Measurements from ENCODE around the gene MAL.

MAL gene

DNA sequence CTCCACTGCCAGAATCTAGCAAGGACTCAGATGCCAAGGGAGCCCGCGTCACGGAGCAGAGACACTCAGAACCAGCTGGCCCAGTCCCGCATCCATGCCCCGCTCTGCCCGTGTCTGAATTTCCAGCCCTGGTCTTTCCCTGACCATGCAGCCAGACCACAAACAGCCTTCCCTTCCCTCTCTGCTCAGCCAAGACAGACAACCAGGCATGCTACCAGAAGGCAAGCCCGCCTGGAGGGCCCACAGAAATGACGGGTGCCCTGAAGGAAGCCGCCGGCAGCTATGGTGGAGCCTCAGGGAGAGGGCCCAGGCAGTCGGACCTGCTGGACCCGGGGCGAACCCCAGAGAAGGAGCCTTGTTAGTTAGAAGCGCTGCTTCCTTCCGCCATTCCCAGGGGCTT lies 45.1 kb upstream of the MAL start:
- Histone ChIP-seq H3K9me3 (ENCODE audit: severe bottlenecking) (no peaks in the 10 kb centered on the region), H3K4me1 (ENCODE audit: insufficient read depth, poor library complexity, severe bottlenecking) (no peaks in the 10 kb centered on the region), H3K27me3 (ENCODE audit: insufficient read depth, poor library complexity, severe bottlenecking) (peaks cover 8% of the 10 kb centered on the region), H3K27ac (ENCODE audit: poor library complexity, severe bottlenecking) (no peak overlapping the region), H3K4me3 (ENCODE audit: severe bottlenecking) (no peak overlapping the region), H3K36me3 (ENCODE audit: low read depth) (no peaks in the 10 kb centered on the region)
- DNase-seq (ENCODE audit: low spot score) (no peak), ATAC-seq (ENCODE audit: low read depth) (no peak)
- TF ChIP-seq, protein P1, sequence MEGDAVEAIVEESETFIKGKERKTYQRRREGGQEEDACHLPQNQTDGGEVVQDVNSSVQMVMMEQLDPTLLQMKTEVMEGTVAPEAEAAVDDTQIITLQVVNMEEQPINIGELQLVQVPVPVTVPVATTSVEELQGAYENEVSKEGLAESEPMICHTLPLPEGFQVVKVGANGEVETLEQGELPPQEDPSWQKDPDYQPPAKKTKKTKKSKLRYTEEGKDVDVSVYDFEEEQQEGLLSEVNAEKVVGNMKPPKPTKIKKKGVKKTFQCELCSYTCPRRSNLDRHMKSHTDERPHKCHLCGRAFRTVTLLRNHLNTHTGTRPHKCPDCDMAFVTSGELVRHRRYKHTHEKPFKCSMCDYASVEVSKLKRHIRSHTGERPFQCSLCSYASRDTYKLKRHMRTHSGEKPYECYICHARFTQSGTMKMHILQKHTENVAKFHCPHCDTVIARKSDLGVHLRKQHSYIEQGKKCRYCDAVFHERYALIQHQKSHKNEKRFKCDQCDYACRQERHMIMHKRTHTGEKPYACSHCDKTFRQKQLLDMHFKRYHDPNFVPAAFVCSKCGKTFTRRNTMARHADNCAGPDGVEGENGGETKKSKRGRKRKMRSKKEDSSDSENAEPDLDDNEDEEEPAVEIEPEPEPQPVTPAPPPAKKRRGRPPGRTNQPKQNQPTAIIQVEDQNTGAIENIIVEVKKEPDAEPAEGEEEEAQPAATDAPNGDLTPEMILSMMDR (IDR thresholded peaks at IDR 0.05; ENCODE audit: poor library complexity, severe bottlenecking): no peak

DNA sequence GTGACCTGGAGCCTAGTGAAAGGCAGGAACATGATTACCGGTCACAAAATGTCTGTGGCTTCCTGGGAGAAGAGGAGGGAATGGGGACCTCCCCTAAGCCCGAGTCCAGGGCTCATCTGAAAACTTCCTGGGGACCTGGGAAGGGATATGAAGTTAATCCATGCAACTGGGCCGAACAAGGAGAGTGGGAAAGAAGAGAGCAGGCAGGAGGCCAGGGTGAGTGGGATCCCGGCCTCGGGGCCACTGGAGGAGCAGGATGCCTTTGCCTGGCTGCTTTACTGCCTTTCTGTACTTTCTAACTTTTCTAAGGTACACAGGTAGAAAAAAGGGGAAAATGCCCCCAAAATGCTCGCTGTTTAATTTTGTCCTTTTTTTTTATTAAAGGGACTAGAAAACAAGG lies 43.4 kb upstream of the MAL start:
- DNase-seq (ENCODE audit: low spot score) (no peak), ATAC-seq (ENCODE audit: low read depth) (no peak)
- Histone ChIP-seq H3K27ac (ENCODE audit: poor library complexity, severe bottlenecking) (no peak overlapping the region), H3K4me3 (ENCODE audit: severe bottlenecking) (no peak overlapping the region), H3K9me3 (ENCODE audit: severe bottlenecking) (no peaks in the 10 kb centered on the region), H3K4me1 (ENCODE audit: insufficient read depth, poor library complexity, severe bottlenecking) (no peaks in the 10 kb centered on the region), H3K27me3 (ENCODE audit: insufficient read depth, poor library complexity, severe bottlenecking) (peaks cover 7% of the 10 kb centered on the region), H3K36me3 (ENCODE audit: low read depth) (no peaks in the 10 kb centered on the region)
- TF ChIP-seq, protein P1 (IDR thresholded peaks at IDR 0.05; ENCODE audit: poor library complexity, severe bottlenecking): no peak

DNA sequence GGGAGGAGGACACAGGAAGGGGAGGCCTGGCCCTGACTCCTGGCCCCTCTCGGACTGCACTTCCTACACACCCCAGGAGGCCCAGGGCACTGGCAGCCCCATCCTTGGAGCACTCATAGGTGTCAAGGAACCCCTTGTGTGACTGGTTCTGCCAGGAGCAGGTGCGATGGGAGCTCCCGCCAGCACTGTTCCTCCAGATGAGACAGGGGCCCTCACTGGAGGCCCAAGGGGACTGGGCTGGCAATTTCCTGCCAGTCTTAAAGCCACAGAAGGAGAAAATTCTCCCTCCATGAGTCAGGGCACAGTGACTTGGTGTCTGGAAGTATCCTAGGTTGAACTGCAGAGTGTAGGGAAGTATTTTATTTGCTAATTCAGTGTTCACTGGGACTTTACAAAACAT lies 42.8 kb upstream of the MAL start:
- no peaks in the 10 kb centered on the region for H3K9me3 ChIP-seq (ENCODE audit: severe bottlenecking)
- no peak for DNase-seq (ENCODE audit: low spot score)

DNA sequence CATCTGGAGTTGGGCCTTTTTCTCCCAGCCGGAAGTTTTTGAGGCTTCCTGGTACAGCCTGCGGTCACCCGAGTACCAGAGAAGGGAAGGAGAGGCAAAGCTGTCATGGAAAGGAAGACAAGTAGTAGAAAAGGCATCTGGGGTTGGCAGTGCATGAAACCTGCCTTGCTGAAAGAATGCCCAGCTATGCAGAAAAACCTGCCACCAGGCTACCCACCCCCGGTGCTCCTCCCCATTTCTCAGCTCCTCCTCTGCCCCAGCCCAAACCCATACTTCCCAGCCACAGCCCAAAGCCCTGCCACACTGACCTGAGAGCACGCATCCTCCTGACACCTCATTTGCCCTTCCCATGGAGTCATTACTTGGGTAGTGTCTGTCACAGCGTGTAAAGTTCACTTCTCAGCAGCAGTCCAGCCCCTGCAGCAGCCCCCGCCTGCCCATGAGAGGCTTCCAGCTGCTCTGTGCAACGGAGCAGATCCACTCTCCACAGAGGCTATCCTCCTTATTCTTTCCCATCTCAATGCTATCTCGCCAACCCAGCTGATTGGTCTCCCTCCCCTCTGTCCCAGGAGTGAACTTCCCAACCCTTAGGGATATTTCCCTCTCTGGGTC lies 40.4 kb upstream of the MAL start:
- TF ChIP-seq, protein P1 (IDR thresholded peaks at IDR 0.05; ENCODE audit: poor library complexity, severe bottlenecking): no peak
- Histone ChIP-seq H3K9me3 (ENCODE audit: severe bottlenecking) (no peaks in the 10 kb centered on the region), H3K27ac (ENCODE audit: poor library complexity, severe bottlenecking) (no peak overlapping the region), H3K27me3 (ENCODE audit: insufficient read depth, poor library complexity, severe bottlenecking) (peaks cover 18% of the 10 kb centered on the region), H3K4me3 (ENCODE audit: severe bottlenecking) (no peak overlapping the region), H3K4me1 (ENCODE audit: insufficient read depth, poor library complexity, severe bottlenecking) (no peaks in the 10 kb centered on the region), H3K36me3 (ENCODE audit: low read depth) (no peaks in the 10 kb centered on the region)
- 0 out of 3 replicates have a peak, but pooled peaks have one; percentile 21 for ATAC-seq (ENCODE audit: low read depth)
- DNase-seq (ENCODE audit: low spot score): no peak

More for the DNA sequence above, 42.8 kb upstream of the MAL start:
- TF ChIP-seq, protein P1 (IDR thresholded peaks at IDR 0.05; ENCODE audit: poor library complexity, severe bottlenecking): no peak
- peak; percentile 55; the same call in 2 of the 3 replicates for ATAC-seq (ENCODE audit: low read depth)
- Histone ChIP-seq H3K4me1 (ENCODE audit: insufficient read depth, poor library complexity, severe bottlenecking) (no peaks in the 10 kb centered on the region), H3K36me3 (ENCODE audit: low read depth) (no peaks in the 10 kb centered on the region), H3K27ac (ENCODE audit: poor library complexity, severe bottlenecking) (no peak overlapping the region), H3K4me3 (ENCODE audit: severe bottlenecking) (no peak overlapping the region), H3K27me3 (ENCODE audit: insufficient read depth, poor library complexity, severe bottlenecking) (peaks cover 5% of the 10 kb centered on the region)

DNA sequence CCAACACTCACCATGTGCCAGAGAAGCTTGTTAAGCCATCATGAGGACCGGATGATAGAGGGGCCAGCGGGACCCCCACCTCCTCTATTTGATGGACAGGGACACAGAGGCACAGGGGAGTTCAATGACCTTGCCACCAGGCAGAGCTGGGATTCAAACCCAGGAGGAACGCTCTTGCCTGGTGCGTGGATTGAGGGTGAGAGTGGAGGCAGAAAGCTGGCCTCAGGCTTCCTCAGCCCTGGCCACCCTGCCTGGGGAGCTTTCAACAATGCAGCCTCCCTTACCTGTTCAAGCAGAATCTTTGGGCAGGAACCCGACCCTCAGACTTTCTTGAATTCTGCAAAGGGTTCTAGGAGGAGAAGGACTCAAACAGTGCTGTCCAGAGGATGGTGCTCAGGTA lies 39.9 kb upstream of the MAL start:
- H3K4me3 ChIP-seq (ENCODE audit: severe bottlenecking): no peak overlapping the region
- DNase-seq (ENCODE audit: low spot score) (no peak), ATAC-seq (ENCODE audit: low read depth) (no peak)
- H3K27me3 ChIP-seq (ENCODE audit: insufficient read depth, poor library complexity, severe bottlenecking): peaks cover 23% of the 10 kb centered on the region
- no peaks in the 10 kb centered on the region for H3K9me3 ChIP-seq (ENCODE audit: severe bottlenecking)
- H3K27ac ChIP-seq (ENCODE audit: poor library complexity, severe bottlenecking): no peak overlapping the region
- H3K36me3 ChIP-seq (ENCODE audit: low read depth): no peaks in the 10 kb centered on the region
- TF ChIP-seq, protein P1 (IDR thresholded peaks at IDR 0.05; ENCODE audit: poor library complexity, severe bottlenecking): no peak
- H3K4me1 ChIP-seq (ENCODE audit: insufficient read depth, poor library complexity, severe bottlenecking): no peaks in the 10 kb centered on the region

Data from RWPE2 (cell line).